ENCODE measurements around the gene WDR1.

GRCh38 chr4:10161840-10162239, 45.2 kb upstream of the WDR1 start:
- TF ChIP-seq CTCF (IDR thresholded peaks at IDR 0.05) (no peak), POLR2A (IDR thresholded peaks at IDR 0.05) (no peak)
